ENCODE results near the gene CSTA.
"Not testable (repeated sequence)": the region's sequence is repeated elsewhere in the genome, so short reads cannot be mapped to it uniquely, and the experiment has no call there.

The CSTA gene

GRCh38 chr3:122322095-122323075, 2.7 kb upstream of the CSTA start:
- peak; percentile 91 for ATAC-seq
- peak; percentile 20 for DNase-seq

- DNase-seq: no peak
- ATAC-seq: no peak
These were observed 721 bp downstream of the CSTA start for GRCh38 chr3:122325769-122326168.

GRCh38 chr3:122331886-122332285, 6.8 kb downstream of the CSTA start:
- no peak for DNase-seq
- no peak for ATAC-seq

GRCh38 chr3:122332551-122332950, 7.5 kb downstream of the CSTA start:
- no peak for ATAC-seq

GRCh38 chr3:122342803-122343202, 17.8 kb downstream of the CSTA start:
- DNase-seq (no peak), ATAC-seq (no peak)

More at GRCh38 chr3:122332551-122332950, 7.5 kb downstream of the CSTA start:
- no peak for DNase-seq

GRCh38 chr3:122343654-122344053, 18.6 kb downstream of the CSTA start:
- ATAC-seq (no peak), DNase-seq (no peak)

GRCh38 chr3:122349171-122349570, 24.1 kb downstream of the CSTA start:
- ATAC-seq: no peak
- DNase-seq: no peak

GRCh38 chr3:122350814-122351418, 25.9 kb downstream of the CSTA start:
- ATAC-seq: no peak
- DNase-seq: no peak

- no peak for DNase-seq
- no peak for ATAC-seq
These were observed 26.6 kb downstream of the CSTA start for GRCh38 chr3:122351612-122352011.

- ATAC-seq (no peak), DNase-seq (no peak)
These were observed 28.2 kb downstream of the CSTA start for GRCh38 chr3:122353215-122353614.

GRCh38 chr3:122353893-122354401, 28.9 kb downstream of the CSTA start:
- ATAC-seq: no peak
- no peak for DNase-seq

- DNase-seq (no peak), ATAC-seq (no peak)
These were observed 30.6 kb downstream of the CSTA start for GRCh38 chr3:122355612-122356011.

GRCh38 chr3:122356402-122356801, 31.4 kb downstream of the CSTA start:
- ATAC-seq (no peak), DNase-seq (peak; percentile 25)

- no peak for DNase-seq
- ATAC-seq: no peak
These were observed 33.0 kb downstream of the CSTA start for GRCh38 chr3:122357828-122358702.

- no peak for ATAC-seq
These were observed 33.6 kb downstream of the CSTA start for GRCh38 chr3:122358703-122359032.

GRCh38 chr3:122362026-122362425, 37.0 kb downstream of the CSTA start:
- ATAC-seq (no peak), DNase-seq (no peak)

More at GRCh38 chr3:122358703-122359032, 33.6 kb downstream of the CSTA start:
- DNase-seq: no peak

- ATAC-seq (no peak), DNase-seq (no peak)
These were observed 39.4 kb downstream of the CSTA start for GRCh38 chr3:122364490-122364889.

- DNase-seq: no peak
- ATAC-seq: no peak
These were observed 40.0 kb downstream of the CSTA start for GRCh38 chr3:122365073-122365472.

- ATAC-seq: peak; percentile 63
- not testable (repeated sequence) for DNase-seq
These were observed 40.7 kb downstream of the CSTA start for GRCh38 chr3:122365582-122366378.

- ATAC-seq: no peak
These were observed 41.3 kb downstream of the CSTA start for GRCh38 chr3:122366379-122366749.

GRCh38 chr3:122374034-122374433, 49.0 kb downstream of the CSTA start:
- ATAC-seq (no peak), DNase-seq (no peak)

More at GRCh38 chr3:122366379-122366749, 41.3 kb downstream of the CSTA start:
- DNase-seq: no peak
